HL-60 (cell line): Measurements from ENCODE around the gene GALK2.
"Not testable (repeated sequence)": the region's sequence is repeated elsewhere in the genome, so short reads cannot be mapped to it uniquely, and the experiment has no call there.

Experiments used
- DNase-seq, 2 experiments: peaks; one replicate each; pipeline ENCODE4 v3.0.0-alpha.2; 2010 to 2020; ENCODE audit warnings: low read depth in 1 of 2, low spot score in 1 of 2
- H3K27ac ChIP-seq: fragments of 250-450 bp; sonication (Bioruptor Pico); replicated peaks from 2 replicates; pipeline ENCODE4 v1.5.1; 2020; ENCODE audit warnings: mild to moderate bottlenecking, moderate library complexity
- H3K27me3 ChIP-seq: fragments of 250-450 bp; sonication (Bioruptor Pico); 2 replicates; pipeline ENCODE4 v1.5.1; 2021; ENCODE audit warnings: mild to moderate bottlenecking, moderate library complexity; ENCODE audit not compliant: insufficient read depth, poor library complexity, severe bottlenecking
- H3K4me3 ChIP-seq: replicated peaks from 2 replicates; pipeline ENCODE4 v1.5.1; 2011; ENCODE audit warnings: mild to moderate bottlenecking, control low read depth, low read length; ENCODE audit not compliant: insufficient read depth
- CTCF ChIP-seq: IDR thresholded peaks from one replicate; pipeline ENCODE4 v1.5.1; 2011; ENCODE audit warnings: low read length, control low read depth, inconsistent platforms; ENCODE audit not compliant: insufficient read depth
- GABPA ChIP-seq: IDR thresholded peaks from 2 replicates; pipeline ENCODE4 v1.6.1; 2012; ENCODE audit warnings: low read depth
- POLR2AphosphoS5 ChIP-seq: IDR thresholded peaks from 2 replicates; pipeline ENCODE4 v1.6.1; 2012; ENCODE audit warnings: low read depth
- REST ChIP-seq: IDR thresholded peaks from 2 replicates; pipeline ENCODE4 v1.6.1; 2012; ENCODE audit warnings: low read depth; ENCODE audit not compliant: insufficient replicate concordance
- SPI1 ChIP-seq: IDR thresholded peaks from 2 replicates; pipeline ENCODE4 v1.6.1; 2012; ENCODE audit warnings: low read depth, mild to moderate bottlenecking, borderline replicate concordance

Gene GALK2

GRCh38 chr15:49331951-49332350, 161.9 kb downstream of the GALK2 start:
- Histone ChIP-seq H3K27ac (no peak overlapping the region), H3K4me3 (no peak overlapping the region), H3K27me3 (no peaks in the 10 kb centered on the region)
- TF ChIP-seq GABPA: no peak
- TF ChIP-seq CTCF: no peak
- no peak for TF ChIP-seq SPI1
- TF ChIP-seq REST: no peak
- no peak for TF ChIP-seq POLR2AphosphoS5
- no peak for DNase-seq

GRCh38 chr15:49339656-49340055, 169.6 kb downstream of the GALK2 start:
- no peak for TF ChIP-seq REST
- no peak for TF ChIP-seq POLR2AphosphoS5
- no peak for DNase-seq
- Histone ChIP-seq H3K4me3 (no peak overlapping the region), H3K27me3 (no peaks in the 10 kb centered on the region), H3K27ac (no peak overlapping the region)

GRCh38 chr15:49343546-49343945, 173.5 kb downstream of the GALK2 start:
- Histone ChIP-seq H3K27me3 (no peaks in the 10 kb centered on the region), H3K27ac (no peak overlapping the region), H3K4me3 (no peak overlapping the region)
- no peak for DNase-seq
- no peak for TF ChIP-seq CTCF
- no peak for TF ChIP-seq GABPA
- no peak for TF ChIP-seq POLR2AphosphoS5
- TF ChIP-seq SPI1: no peak
- TF ChIP-seq REST: no peak

- DNase-seq, H3K27ac ChIP-seq, H3K27me3 ChIP-seq, H3K4me3 ChIP-seq: not testable (repeated sequence)
These were observed 184.4 kb downstream of the GALK2 start for GRCh38 chr15:49354439-49354838.
